Nephron progenitor cell (in vitro differentiated cells): ENCODE measurements around the gene KCNJ8.

Experiments used
- DNase-seq: peaks from one replicate; pipeline ENCODE4 v3.0.0; 2021
- H3K27ac Mint-ChIP-seq: 2 replicates; pipeline ENCODE4 v1.8.0; 2021; ENCODE audit warnings: mild to moderate bottlenecking, moderate library complexity, mixed read lengths
- H3K27me3 Mint-ChIP-seq: 2 replicates; pipeline ENCODE4 v1.8.0; 2021; ENCODE audit warnings: mild to moderate bottlenecking, low read depth, mixed read lengths; ENCODE audit not compliant: poor library complexity
- H3K36me3 Mint-ChIP-seq: 2 replicates; pipeline ENCODE4 v1.8.0; 2021; ENCODE audit warnings: low read depth, mixed read lengths
- H3K4me1 Mint-ChIP-seq: 2 replicates; pipeline ENCODE4 v1.8.0; 2021; ENCODE audit warnings: mixed read lengths
- H3K4me3 Mint-ChIP-seq: 2 replicates; pipeline ENCODE4 v1.8.0; 2021; ENCODE audit warnings: mild to moderate bottlenecking, moderate library complexity, mixed read lengths
- H3K9me3 Mint-ChIP-seq: 2 replicates; pipeline ENCODE4 v1.8.0; 2021; ENCODE audit warnings: mild to moderate bottlenecking, moderate library complexity, mixed read lengths
- TF ChIP-seq, protein P1 (sequence below): fragments of 200-600 bp; sonication (generic); IDR thresholded peaks from 2 replicates; pipeline ENCODE4 v1.5.0; 2021; ENCODE audit warnings: antibody characterized with exemption

Gene KCNJ8

DNA sequence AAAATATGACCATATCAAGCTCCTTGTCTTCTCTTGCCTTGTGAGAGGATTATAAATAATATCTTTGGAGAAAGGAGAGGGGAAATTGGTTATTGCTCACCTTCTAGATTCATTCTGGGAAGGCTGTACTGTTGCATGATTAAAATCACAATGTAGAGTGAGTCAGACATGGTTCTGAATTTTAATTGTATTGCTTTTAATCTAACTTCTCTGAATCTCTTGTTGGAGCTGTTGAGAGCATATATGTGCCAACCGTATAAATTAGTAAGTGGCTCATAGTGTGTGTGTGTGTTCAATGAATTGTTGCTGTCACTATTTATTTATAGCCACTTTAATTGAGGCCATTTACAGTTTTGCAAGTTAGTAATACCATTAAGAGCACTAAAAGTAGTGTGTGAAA lies 56.1 kb downstream of the KCNJ8 start:
- Mint-ChIP-seq H3K27me3 (peaks cover 3% of the 10 kb centered on the region), H3K36me3 (no peaks in the 10 kb centered on the region), H3K27ac (no peak overlapping the region), H3K4me3 (no peak overlapping the region), H3K4me1 (peaks cover 18% of the 10 kb centered on the region), H3K9me3 (no peaks in the 10 kb centered on the region)
- TF ChIP-seq, protein P1, sequence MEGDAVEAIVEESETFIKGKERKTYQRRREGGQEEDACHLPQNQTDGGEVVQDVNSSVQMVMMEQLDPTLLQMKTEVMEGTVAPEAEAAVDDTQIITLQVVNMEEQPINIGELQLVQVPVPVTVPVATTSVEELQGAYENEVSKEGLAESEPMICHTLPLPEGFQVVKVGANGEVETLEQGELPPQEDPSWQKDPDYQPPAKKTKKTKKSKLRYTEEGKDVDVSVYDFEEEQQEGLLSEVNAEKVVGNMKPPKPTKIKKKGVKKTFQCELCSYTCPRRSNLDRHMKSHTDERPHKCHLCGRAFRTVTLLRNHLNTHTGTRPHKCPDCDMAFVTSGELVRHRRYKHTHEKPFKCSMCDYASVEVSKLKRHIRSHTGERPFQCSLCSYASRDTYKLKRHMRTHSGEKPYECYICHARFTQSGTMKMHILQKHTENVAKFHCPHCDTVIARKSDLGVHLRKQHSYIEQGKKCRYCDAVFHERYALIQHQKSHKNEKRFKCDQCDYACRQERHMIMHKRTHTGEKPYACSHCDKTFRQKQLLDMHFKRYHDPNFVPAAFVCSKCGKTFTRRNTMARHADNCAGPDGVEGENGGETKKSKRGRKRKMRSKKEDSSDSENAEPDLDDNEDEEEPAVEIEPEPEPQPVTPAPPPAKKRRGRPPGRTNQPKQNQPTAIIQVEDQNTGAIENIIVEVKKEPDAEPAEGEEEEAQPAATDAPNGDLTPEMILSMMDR: no peak
- no peak for DNase-seq

DNA sequence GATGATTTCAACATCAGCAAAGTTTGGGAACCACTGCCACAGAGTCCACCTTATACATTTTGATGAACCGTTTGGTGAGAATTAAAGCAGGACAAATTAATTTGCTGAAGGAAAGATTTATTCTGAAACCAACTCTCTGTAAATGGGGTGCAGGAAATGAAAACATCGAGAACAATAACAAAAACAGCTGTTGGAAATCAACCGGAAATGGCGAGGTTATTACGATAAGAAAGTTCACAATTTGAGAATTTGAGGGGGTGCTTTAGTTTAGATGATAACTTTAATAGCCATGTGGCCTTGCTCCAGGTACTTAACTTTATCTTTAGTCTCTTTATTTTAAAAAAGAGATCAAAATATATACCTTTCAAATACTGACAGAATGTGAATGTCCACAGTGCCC lies 56.7 kb downstream of the KCNJ8 start:
- no peaks in the 10 kb centered on the region for H3K9me3 Mint-ChIP-seq
- H3K36me3 Mint-ChIP-seq: no peaks in the 10 kb centered on the region
- no peak for DNase-seq
- no peak overlapping the region for H3K27ac Mint-ChIP-seq
- H3K4me3 Mint-ChIP-seq: no peak overlapping the region
- peaks cover 3% of the 10 kb centered on the region for H3K27me3 Mint-ChIP-seq
- H3K4me1 Mint-ChIP-seq: peaks cover 18% of the 10 kb centered on the region
- TF ChIP-seq, protein P1: no peak

DNA sequence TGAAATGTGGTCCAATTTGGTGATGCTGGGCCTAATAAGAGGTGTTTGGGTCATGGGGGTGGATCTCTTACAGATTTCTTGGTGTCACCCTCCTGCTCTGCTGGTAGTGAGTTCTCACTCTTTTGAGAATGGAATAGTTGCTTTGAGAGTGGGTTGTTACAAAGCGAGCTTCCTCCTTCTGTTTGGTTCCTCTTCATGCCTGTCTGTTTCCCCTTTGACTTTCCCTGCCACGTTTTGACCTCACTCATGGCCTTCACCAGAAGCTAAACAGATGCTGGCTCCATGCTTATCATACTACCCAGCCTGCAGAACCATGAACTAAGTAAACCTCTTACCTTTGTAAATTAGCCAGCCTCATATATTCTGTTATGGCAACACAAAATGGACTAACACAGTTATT lies 59.1 kb downstream of the KCNJ8 start:
- H3K27me3 Mint-ChIP-seq: peaks cover 3% of the 10 kb centered on the region
- no peaks in the 10 kb centered on the region for H3K36me3 Mint-ChIP-seq
- H3K4me3 Mint-ChIP-seq: no peak overlapping the region
- H3K9me3 Mint-ChIP-seq: no peaks in the 10 kb centered on the region
- peak overlapping the region; percentile 76 for H3K27ac Mint-ChIP-seq
- no peak for DNase-seq
- TF ChIP-seq, protein P1: no peak
- H3K4me1 Mint-ChIP-seq: peaks cover 26% of the 10 kb centered on the region
